Osteoblast (primary cell): ENCODE data around the gene NRAP. TPM values are rescaled to one million over a fixed set of nuclear protein-coding genes. Genes with fewer than 3 reads are reported as not detected.

Experiments
- total RNA-seq: library from RNA; depleted of rRNA; stranded (reverse); fragments of >200 nt; gene quantifications from 2 replicates; pipeline ENCODE4 v1.2.3, GENCODE V29; 2012

Gene NRAP
- total RNA-seq, 1 donor, result not detected

Other genes starting within 250 kb of the NRAP start
- not detected in 2 replicates for gene HABP2, start 111.0 kb downstream of the NRAP start, total RNA-seq
- gene CASP7, start 15.9 kb upstream of the NRAP start, total RNA-seq, result 17.4 and 21.7 TPM in 2 replicates
- gene PLEKHS1, start 87.6 kb upstream of the NRAP start, total RNA-seq, result under 0.01 TPM in 1 of 2 replicates, not detected in the other
- 5.0 and 5.1 TPM in 2 replicates for gene DCLRE1A, start 190.0 kb upstream of the NRAP start, total RNA-seq
- 15.6 and 16.2 TPM in 2 replicates for gene NHLRC2, start 190.6 kb upstream of the NRAP start, total RNA-seq